Cerebellar nuclear complex (tissue), 1 donor: ENCODE measurements around the gene AKT3.

Experiments
- DNase-seq, 2 experiments: peaks; one replicate each; lab custom pipeline; 2025; lab: John Stamatoyannopoulos, UW

The AKT3 gene

DNA sequence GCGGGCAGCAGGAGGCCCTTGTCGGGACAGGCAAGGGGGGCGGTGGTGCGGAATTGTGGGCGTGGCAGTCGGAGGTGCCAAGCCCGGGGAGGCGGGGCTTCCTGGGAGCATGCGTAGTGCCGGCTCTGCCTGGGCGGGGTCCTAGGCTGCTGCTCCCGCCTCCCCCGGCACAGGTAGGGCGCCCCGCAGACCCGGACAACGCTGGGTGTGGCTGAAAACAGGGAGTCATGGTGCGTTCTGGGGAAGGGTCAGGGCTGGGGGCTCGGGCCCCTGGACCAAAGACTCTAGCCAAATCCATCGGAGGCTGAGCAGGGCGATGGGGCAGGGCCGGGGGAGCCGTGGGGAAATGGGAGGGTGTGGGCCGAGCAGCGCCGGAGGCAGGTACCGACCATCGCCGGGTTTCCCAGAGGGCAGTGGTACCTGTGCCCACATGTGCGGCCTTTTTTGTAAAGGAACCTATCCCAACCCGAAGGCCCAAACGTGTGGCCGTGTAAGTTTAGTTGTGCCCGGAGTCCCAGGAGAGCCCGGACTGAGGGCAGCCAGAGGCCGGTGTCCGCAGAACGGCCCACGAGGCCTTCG, 362.3 kb downstream of the AKT3 start:
- no peak for DNase-seq

DNA sequence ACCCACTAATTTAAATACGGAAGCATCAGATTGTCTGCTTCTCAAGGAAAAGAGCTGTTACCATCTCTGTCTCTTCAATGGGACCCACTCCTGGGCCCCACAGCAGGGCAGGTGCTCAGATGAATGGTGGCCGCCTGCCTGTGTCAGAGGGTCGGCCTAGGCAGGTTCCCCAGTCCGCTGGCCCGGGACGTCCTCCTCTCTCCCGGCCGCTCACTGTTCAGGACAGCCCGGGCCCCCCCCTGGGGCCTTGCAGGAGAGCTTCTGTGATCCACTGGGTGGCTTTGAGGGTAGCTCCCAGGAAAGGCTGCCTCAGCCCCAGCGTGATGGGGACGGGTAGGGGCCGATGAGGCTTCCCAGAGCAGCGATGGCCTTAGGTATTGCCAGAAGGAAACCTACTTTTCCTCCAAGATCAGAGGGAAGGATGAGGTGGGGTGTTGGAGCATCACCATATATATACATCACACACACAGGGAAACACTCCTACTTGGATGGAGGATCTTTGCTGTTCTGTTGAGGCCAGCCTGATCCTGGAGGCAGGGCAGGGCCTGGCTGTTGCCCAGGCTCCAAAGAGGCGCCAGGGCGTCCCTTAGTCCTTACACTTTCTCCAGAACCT, 362.9 kb downstream of the AKT3 start:
- DNase-seq, result no peak

DNA sequence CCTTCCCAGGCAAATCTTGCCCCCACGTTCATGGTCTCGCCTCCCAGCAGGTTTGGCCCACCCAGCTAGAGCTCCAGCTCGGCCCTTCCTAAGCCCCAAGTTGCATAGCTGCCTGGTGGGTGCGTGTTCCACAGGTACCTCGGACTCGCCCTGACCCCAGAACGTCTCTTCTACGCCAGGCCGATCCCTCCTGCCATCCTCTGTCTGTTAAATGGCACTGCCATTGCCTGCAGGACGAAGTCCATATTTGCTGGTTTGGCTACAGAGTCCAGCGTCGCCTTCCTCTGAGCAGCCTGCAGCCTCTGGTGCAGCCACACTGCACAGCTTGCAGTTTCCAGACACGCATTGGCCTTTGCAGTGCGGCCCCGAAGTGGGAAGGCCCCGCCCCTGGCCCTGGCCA, 366.1 kb downstream of the AKT3 start:
- no peak for DNase-seq

DNA sequence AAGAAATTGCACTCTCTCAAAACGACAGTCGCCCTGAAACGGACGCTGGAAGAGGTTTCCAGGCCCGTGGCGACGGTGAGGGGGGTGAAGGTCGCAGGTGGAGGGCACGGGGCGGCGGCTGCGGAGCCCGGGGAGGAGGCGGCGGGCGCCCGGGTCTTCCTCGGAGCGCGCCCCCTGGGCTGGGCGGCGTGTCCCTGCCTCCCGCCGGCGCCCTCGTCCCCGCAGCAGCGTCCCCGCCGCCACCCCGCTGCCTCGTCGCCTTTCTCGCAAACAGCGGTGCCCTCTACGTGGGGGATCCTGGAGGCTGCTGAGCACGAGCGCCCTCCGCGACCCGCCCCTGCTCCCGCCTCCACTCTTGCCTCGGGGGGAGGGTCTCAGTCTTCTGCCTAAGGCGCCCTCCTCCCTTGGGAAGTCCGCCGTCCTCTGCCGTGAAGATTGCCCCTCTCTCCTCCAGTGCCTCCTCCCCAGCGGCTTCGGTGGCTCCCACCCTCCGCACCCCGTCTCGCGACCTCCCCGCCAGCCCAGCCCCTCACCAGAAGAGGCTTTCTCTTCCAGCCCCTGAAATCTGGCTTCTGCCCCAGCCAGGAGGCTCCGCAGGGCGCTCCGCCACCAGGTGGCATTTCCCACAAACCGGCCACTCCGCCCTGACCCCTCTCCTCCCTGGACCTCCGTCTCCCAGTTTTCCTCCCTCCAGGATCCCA, 366.8 kb downstream of the AKT3 start:
- no peak for DNase-seq

DNA sequence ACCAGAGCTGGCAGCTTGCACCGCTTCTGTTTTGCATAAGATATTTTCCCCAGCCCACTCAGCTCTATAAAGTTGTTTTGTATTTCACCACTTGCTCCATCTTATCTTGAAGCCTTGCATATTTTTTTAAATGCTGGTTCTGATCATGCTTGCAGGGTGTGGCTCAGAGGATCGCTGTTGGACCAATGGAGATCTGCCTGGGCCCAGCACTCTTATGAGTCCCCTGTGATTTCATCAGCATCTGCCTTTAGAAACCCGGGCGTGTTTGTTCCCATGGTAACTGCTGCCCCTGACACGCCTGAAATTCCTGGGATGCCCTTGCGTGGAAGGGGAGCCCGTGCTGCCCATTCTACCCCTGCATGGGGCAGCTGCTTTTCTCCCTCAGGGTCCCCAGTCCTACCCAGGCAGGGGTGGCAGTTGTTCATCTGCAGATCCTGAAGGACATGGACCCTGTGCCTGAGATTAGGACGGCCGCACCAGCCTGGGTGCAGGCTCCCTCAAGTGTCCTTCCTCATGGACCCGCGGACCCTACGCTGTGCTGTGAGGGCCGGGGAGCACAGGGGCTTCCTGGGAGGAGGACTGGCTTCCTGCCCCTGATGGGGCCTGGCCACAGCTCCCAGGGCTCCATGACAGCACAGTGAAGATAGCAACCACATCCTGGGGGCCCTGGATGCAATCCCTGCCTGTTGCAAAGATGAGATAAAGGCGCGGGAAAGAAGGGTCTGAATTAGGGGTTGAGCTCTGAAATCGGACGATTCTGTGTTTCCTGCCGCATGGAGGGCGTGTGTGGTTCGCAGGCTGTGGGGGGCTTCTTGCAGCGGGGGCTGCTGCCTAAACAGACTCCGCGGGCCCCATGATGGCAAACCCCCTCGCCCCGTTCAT, 367.7 kb downstream of the AKT3 start:
- no peak for DNase-seq

DNA sequence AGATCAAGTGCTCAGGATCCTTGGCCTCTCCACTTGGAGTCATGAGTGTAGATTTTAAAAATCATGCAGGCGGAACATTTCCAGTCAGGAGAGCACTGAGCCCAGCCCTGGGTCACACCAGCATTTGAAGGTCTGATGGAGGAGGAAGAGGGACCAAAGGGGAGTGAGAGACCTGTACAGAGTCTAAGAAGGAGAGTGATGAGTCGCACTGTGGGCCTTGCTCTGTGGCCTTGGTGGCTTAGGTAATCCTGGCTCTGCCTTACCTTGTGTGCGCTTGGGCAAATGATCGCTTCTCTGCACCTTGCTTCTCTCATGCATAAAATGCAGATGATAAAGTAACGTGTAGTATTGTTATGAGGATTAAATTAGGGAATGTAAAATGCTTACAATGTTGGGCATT, 368.9 kb downstream of the AKT3 start:
- no peak for DNase-seq

DNA sequence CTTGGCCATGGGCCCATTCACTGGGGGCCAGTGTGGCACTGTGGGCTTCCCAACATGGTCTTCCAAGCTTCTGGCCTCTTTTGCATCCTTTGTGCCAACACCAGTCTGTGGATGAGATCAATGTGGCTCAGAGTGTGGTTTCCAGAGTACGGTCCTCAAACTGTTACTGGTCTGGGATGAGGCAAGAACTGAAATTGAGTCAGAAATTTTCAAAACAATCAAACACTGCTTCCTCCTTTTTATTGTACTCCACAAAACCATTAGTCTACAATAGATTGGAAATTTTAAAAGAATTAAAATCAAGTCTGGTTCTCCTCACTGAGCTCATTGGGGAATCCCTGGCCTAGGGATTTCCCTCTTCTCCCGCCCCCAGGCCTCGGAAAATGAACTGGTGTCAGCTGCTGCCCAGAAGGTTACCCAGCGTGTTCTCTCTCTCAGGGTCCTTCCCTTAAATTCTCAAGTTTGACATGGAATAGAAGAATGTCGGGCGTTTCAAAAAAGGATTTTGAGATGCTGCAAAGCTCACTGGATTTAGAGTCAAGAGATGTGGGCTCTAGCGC, 372.2 kb downstream of the AKT3 start:
- no peak for DNase-seq

DNA sequence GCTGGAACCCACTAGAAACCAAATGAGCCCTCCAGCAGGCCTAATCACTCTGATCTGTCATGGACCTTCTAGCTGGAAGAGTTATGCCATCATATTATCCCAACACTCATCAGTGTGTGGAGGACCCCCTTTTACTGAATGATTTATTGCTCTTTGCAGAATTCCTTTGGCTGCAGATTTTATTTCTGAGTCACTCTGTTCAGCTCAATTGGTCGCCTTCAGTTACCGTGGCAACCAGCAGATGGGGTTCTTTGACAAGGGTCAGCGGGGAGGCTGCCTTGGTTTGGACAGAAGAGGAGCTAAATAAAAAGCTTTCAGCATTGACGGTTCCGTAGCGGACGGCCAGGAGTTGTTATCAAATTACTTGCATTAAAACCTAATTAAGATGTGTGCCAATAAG, 374.1 kb downstream of the AKT3 start:
- peak in 1 of 2 experiments; percentile 84 for DNase-seq

DNA sequence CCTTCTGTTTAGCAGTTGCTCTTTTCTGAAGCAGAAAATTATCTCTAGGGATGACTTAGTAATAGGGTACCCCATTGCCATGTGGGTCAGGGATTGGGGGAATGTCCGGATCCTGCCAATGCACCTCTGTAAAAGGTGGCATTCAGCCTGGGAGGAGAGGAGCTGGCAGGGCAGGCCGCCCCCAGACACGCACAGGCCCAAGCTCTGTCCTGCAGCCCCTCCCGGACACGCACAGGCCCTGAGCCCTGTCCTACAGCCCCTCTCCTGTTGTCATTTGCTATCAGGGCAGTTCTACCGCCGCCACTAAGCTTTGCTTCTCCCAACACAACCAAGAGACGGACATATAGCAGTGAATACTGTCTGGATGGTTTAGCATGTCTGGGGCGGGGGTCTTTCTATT, 375.1 kb downstream of the AKT3 start:
- no peak for DNase-seq

DNA sequence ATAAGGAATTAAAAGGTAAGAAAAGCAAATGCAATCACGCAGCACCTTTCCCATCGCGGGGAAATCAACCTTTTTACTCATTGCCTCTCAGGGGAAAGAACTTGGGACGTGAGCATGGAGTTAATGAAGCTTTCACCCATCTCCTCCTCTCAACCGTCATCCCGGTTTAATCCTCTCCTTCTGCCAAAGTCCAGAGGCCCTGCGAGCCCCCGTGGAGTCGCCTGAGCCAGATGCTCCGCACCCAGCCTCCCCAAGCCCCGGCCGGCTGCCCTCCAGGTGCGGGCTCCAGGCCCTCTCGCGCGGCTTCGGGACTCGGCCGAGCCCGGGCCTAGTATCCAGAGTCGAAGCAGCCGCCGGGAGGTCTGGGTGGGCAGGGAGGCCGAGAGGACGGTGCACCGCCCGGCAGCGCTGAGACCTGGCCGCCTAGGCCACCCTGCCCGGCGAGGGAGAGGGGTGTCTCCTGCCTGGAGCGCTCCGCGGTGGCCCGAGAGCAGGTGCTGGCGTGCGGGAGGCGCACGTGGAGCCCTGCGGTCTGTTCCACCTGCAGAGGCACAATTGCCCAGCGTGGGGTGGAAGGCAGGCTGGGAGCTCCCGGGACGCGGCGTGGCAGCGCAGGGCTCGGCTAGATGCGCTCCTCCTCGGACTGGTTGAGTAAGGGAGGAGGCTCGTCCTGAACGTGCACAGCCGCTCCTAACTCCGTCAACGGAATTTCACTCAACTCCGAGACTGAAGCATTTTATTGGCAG, 375.7 kb downstream of the AKT3 start:
- DNase-seq, result no peak

DNA sequence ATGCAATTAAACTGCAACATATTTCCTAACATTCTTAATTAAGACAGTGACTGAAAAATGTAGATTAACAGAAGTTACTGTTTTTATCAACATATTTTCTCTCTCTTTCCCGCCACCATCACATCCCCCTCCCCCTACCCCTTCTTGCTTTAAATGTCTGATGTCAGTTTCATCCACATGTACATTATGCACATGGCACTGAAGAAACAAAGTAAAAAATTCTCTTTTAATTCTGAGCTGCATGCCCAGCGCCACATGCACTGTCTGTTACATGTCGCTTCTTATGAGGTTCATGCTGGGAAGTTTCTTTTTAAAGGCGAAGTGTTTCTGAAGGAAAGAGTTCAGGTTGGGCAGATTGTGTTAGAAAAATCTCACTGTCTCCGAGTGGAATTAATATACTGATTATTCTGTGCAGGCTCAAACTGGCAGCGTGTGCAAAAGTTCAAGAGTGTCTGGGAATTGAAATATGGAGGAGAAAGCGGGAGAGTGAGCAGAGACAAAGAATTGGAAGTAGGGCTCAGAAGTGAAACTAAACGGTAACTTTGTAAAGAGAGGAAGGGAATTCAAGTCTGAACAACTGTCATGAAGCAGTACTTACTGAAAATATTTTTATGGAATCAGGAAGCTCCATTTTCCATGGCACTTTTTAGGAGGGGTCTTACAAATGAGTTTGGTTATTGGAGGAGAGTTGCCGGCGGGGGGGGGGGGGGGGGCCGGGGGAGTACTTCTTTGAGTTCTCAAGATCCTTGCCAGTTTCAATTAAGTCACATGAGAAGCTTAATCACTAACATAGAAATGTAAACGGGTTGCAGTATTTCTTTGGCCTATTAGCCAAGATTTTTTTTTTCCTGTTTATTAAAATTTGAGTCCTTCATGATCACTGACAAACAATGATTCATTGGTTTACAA, 376.6 kb downstream of the AKT3 start:
- no peak for DNase-seq

DNA sequence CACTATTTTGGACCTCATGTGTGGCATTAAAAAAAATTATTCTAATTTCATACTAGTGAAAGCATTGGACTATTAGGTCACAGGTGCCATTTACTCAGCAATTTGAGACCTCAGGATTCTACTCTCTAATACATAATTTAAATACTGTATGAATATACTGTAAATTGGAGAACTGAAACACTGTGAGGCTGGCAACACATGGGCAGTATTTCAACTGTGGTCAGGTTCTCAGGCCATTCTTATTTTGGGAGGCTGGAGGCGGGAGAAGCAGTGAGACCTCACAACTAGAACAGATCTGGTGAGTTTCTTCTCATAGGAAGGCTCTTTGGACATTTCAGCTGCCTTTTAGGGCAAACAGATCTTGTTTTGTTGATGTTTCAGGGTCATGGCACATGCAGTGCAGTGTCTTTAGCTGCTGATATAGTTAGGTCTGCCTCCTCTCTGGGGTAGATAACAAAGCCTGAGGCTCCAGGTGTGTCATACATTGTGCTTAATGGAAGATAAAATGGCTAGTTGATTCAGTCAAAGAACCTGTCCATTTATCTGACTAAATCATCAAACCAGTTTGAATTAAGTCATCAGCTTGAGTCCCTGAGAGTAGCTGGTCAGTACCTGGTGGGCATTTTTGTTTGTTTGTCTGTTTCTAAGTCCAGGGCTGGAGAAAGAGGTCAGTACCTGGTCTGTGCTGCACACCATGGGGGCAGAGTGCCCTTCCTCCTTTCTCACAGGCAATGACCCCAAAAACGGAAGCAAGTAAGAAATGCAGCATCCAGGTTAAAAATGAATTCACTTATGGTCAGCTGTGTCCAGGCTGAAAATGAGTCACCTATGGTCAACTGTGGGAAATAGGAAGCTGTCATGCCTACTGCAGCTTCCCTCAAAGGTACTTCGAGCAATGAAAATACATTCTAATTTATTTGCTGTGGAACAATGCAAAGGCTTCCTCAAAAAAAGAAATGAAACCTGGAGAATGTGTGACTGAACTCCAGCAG, 378.0 kb downstream of the AKT3 start:
- no peak for DNase-seq

DNA sequence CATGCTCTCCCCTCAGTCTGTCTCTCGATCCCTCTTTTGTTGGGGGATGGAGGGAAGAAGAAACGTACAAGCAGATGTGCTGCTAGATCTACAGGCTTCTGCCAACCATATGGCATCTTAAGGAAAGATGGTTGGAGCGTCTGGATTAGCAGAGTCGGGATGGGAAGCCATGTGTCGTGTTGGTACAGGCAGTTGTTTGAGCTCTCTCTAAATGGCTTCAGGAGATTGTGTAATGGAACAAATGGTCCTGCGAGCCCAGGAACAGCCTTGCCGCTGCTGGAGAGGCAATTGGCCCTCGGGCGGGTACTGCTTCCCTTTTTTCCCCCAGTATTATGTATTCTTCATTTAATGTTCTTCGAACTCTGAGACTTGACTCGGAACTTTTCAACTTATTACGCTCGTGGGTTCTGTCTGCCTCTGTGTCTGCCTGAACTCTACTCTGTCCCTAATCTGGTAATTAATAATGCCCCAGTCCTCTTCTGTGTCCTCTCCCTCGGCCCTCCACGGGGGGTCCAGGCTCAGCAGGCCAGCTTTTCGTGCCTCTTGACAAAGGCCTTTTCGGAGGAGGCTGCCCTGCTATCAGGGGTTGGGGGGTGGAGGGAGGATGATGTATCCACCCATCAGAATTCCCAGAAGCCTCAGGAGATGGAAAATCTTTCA, 378.9 kb downstream of the AKT3 start:
- no peak for DNase-seq

DNA sequence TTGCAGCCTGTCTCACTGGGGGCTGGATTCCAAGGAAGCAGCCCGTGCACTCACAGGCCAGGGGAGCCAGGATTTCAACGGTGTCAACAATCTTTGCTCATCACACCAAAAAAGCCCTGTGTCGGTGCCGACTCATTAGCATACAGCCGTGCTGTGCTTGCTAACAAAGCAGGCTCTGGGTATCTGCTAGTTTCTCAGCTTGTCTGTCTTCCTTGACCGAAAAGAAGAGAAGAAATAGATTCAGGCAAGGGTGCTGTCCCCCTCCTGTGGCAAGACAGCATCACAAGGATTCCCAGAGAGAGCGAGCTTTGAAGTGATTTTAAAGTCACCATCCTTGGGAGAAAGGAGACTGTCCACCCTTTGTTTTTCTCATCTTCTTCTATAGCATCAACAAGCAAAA, 379.5 kb downstream of the AKT3 start:
- DNase-seq, result peak; percentile 45 to 65

DNA sequence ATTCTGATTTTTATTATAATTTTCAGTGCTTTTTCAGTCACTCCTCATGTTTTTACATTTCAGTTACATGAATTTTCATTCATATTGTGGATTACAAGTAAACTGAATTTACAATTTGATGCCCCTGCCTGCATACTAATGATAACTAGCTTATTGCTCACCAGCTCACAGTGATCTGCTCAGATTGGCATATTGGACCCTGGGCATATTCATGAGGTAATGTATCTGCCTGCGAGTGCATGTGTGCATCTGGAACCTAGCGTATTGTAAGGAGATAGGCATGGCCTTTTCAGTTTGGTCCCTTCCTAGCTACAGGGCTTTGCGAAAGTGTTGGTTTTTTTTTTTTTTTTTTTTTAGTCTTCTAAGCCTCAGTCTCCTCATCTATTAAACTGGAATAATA, 380.5 kb downstream of the AKT3 start:
- DNase-seq, result no peak

DNA sequence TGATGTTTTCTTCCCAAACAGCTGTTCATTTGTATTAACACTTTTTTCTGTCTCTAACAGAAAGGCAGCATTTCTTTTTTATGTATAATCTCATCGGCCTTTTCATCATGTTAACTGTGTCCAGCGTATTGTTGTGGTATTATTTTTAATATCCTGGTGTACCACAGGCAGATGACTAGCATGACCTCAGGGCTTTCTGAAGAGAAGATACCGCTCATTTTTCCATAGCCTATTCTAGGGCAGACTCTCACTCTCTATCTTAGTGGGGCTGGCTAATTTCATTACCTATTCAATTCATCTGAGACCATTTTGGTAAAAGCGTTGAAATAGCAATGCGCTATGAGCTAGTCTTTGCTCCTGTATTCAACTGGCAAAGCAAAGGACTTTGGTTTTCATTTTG, 384.3 kb downstream of the AKT3 start:
- DNase-seq, result no peak

DNA sequence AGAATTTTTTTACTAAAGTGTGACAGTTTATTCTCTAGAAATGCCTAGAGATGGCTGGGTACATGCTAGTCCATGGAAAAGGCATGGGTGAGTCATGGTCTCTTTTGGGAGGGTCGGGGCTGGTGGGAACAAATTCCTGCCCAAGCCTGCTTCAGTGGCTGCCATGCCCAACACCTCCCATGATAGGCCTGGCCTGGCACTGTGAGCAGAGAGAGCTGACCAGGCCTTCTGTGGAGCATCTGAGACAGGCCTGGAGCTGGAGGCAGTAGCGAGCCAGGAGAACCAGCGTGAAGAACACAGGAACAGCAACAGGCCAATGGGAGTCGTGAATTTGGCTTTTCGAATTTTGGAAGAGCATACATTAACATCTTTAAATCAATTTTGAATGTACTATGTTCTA, 385.0 kb downstream of the AKT3 start:
- no peak for DNase-seq

DNA sequence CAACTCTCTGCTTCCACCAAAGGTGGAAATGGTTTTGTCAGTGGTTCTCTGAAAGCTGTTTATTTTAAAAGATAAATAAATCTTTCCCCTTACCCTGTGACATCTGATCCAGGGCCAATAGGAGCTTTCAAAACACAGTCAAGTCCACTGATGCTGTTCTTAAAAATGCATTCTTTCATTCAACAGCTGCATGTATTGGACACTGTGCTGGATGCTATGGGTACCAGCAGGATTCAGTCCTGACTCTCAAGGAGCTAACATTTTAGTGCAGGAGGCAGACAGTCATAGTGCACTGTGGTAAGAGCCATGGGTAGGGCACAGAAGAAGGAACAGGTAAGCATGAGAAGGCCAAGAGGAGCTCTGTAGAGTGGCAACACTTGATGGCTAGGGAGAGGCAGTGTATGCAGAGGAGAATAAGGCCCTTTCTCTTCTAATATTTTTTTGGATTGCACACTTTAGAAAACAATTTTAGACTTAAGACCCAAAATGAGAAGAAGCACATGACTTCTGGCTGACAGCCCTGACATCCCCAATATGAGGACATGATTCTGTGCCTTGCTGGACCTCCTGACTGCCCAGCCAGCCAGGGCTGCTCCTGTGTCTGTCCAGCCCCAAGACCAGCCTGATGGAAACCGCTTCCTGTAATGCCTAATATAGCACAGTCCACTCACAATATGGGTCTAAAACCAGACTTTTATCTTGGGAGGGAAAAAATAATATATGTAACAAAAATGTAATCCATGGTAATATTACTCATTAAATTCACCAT, 386.9 kb downstream of the AKT3 start:
- no peak for DNase-seq
